SJSA1 (cell line): ENCODE results near the gene WDR1. TPM values are rescaled to one million over a fixed set of nuclear protein-coding genes. Genes with fewer than 3 reads are reported as not detected.
"Not testable (repeated sequence)": the region's sequence is repeated elsewhere in the genome, so short reads cannot be mapped to it uniquely, and the experiment has no call there.

Source experiments
- DNase-seq, 2 experiments: peaks; one replicate each; pipeline ENCODE4 v3.0.0-alpha.2; 2015 to 2020; ENCODE audit warnings: low spot score in 2 of 2, low read depth in 1 of 2
- H3K27ac ChIP-seq: fragments of 250-450 bp; sonication (Bioruptor Pico); 2 replicates; pipeline ENCODE4 v1.5.1; 2020; ENCODE audit warnings: mild to moderate bottlenecking, moderate library complexity
- H3K27me3 ChIP-seq: fragments of 250-450 bp; sonication (Bioruptor Pico); replicated peaks from 2 replicates; pipeline ENCODE4 v1.5.1; 2020; ENCODE audit warnings: mild to moderate bottlenecking, moderate library complexity
- H3K36me3 ChIP-seq: fragments of 250-450 bp; sonication (Bioruptor Pico); 2 replicates; pipeline ENCODE4 v1.5.1; 2020; ENCODE audit warnings: mild to moderate bottlenecking
- H3K4me1 ChIP-seq: fragments of 250-450 bp; sonication (Bioruptor Pico); replicated peaks from 2 replicates; pipeline ENCODE4 v1.6.1; 2021; ENCODE audit warnings: mild to moderate bottlenecking
- H3K4me3 ChIP-seq: fragments of 250-450 bp; sonication (Bioruptor Pico); 2 replicates; pipeline ENCODE4 v1.5.1; 2020; ENCODE audit warnings: mild to moderate bottlenecking
- H3K9me3 ChIP-seq: fragments of 250-450 bp; sonication (Bioruptor Pico); replicated peaks from 2 replicates; pipeline ENCODE4 v1.5.1; 2020; ENCODE audit warnings: mild to moderate bottlenecking
- total RNA-seq: library from RNA; depleted of rRNA; stranded (reverse); fragments of >200 nt; shearing (Covaris generic); gene quantifications from 2 replicates; pipeline ENCODE4 v1.2.3, GENCODE V29; 2014

The WDR1 gene
- total RNA-seq, 1 experiment from 2014 or later: 301 TPM

- Histone ChIP-seq H3K27me3 (no peaks in the 10 kb centered on the region), H3K36me3 (no peaks in the 10 kb centered on the region), H3K9me3 (no peaks in the 10 kb centered on the region), H3K4me3 (no peak overlapping the region), H3K27ac (no peak overlapping the region), H3K4me1 (no peaks in the 10 kb centered on the region)
- DNase-seq: no peak
Measured at GRCh38 chr4:10151182-10151581, 34.6 kb upstream of the WDR1 start.

GRCh38 chr4:10144966-10145365, 28.4 kb upstream of the WDR1 start:
- Histone ChIP-seq H3K36me3 (no peaks in the 10 kb centered on the region), H3K4me1 (no peaks in the 10 kb centered on the region), H3K9me3 (no peaks in the 10 kb centered on the region), H3K27ac (no peak overlapping the region), H3K27me3 (no peaks in the 10 kb centered on the region), H3K4me3 (no peak overlapping the region)
- DNase-seq: no peak

- no peak overlapping the region for H3K27ac ChIP-seq
- no peaks in the 10 kb centered on the region for H3K4me1 ChIP-seq
- no peaks in the 10 kb centered on the region for H3K27me3 ChIP-seq
- no peak overlapping the region for H3K4me3 ChIP-seq
- H3K36me3 ChIP-seq: no peaks in the 10 kb centered on the region
- no peaks in the 10 kb centered on the region for H3K9me3 ChIP-seq
- no peak for DNase-seq
Measured at GRCh38 chr4:10144479-10144878, 27.9 kb upstream of the WDR1 start.

DNA sequence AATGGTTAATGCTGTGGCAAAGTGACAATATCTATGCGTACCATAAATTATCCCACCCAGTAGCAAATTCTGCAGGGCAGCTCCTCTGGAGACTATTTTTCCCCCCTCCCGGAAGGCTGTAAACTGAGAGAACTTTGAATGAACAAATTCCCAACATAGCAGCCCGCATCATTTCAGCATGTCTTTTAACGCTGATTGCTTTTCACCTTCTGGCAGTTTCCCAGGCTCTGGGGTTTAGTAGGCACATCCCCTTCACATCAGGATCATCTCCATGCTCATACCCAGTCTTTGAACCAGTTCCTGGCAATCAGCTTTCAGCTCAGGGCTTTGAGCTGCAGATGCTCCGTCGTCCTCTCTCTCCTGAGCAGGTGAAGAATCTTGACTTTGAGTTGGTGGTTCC, 26.6 kb upstream of the WDR1 start:
- H3K36me3 ChIP-seq: no peaks in the 10 kb centered on the region
- H3K4me3 ChIP-seq: no peak overlapping the region
- H3K27ac ChIP-seq: no peak overlapping the region
- H3K4me1 ChIP-seq: no peaks in the 10 kb centered on the region
- H3K9me3 ChIP-seq: no peaks in the 10 kb centered on the region
- no peaks in the 10 kb centered on the region for H3K27me3 ChIP-seq
- no peak for DNase-seq

DNA sequence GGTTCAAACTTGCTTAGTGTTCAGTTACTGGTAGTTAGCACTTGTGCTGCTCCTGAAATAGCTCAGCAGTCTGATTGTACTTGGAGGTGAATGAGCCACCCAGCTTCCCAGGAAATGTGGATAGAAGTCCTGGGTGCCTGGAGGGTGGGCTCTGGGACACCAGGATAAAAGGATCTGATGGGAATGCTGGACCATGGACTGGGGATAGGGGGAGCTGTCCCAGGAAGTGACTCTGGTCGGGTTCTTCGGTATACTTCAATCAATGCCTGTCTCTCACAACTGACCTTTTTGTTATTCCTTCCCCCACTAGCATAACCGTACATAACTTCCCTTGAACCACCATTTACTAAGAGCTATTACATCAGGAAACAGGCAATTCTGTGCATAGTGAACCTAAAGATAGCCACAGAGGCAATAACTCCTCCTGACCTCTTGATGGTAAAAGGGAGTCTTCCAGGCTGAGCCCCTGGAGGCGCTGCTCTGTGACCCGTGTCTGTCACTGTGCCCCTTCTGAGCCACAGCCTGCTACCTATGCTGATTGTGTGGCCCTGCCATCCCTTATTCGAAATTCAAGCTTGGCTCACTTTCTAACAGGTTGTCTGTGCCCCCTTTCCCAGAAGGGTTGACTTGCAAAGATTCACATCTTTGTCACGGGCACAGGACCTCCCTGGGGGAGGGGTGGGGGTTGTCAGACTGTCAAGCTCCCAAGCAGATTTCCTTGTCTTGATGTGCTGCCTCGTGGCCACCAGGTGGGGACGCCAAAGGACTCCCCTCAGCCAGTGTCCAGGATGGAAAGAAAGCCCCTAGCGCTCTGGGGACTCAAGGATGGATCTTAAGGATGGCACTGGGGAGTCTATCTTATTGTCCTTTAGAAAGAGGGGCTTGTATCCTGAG, 24.5 kb upstream of the WDR1 start:
- H3K9me3 ChIP-seq: no peaks in the 10 kb centered on the region
- no peaks in the 10 kb centered on the region for H3K36me3 ChIP-seq
- no peaks in the 10 kb centered on the region for H3K4me1 ChIP-seq
- H3K4me3 ChIP-seq: no peak overlapping the region
- no peak overlapping the region for H3K27ac ChIP-seq
- no peak for DNase-seq
- no peaks in the 10 kb centered on the region for H3K27me3 ChIP-seq

GRCh38 chr4:10139518-10139917, 22.9 kb upstream of the WDR1 start:
- Histone ChIP-seq H3K27ac (no peak overlapping the region), H3K36me3 (no peaks in the 10 kb centered on the region), H3K9me3 (no peaks in the 10 kb centered on the region), H3K4me1 (no peaks in the 10 kb centered on the region), H3K27me3 (no peaks in the 10 kb centered on the region), H3K4me3 (no peak overlapping the region)
- DNase-seq: no peak

DNA sequence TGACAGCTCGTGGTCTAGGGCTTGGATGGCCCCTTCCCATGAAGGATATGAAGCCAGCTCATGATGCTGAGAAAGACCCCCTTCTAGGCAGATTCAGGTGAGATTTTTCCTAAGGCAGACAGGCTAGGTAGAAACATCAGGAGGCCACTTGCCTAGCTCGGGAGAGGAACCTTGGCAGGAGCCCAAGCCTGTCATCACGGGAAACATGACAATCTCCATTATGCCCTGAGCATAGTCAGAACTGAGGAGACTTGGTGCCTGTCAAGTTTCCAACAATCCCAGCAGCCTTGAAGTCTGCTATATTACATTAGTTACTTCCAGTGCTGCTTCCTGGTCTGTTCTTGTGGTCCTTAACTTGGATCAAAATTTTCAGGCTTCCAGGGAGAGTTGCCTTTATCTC, 18.7 kb upstream of the WDR1 start:
- no peak for DNase-seq
- Histone ChIP-seq H3K27ac (no peak overlapping the region), H3K27me3 (no peaks in the 10 kb centered on the region), H3K36me3 (no peaks in the 10 kb centered on the region), H3K9me3 (no peaks in the 10 kb centered on the region), H3K4me3 (no peak overlapping the region), H3K4me1 (no peaks in the 10 kb centered on the region)

GRCh38 chr4:10134141-10134540, 17.5 kb upstream of the WDR1 start:
- DNase-seq: no peak
- Histone ChIP-seq H3K9me3 (no peaks in the 10 kb centered on the region), H3K27me3 (no peaks in the 10 kb centered on the region), H3K4me1 (no peaks in the 10 kb centered on the region), H3K27ac (no peak overlapping the region), H3K4me3 (no peak overlapping the region), H3K36me3 (no peaks in the 10 kb centered on the region)

- no peaks in the 10 kb centered on the region for H3K27me3 ChIP-seq
- H3K36me3 ChIP-seq: no peaks in the 10 kb centered on the region
- H3K4me1 ChIP-seq: no peaks in the 10 kb centered on the region
- no peak overlapping the region for H3K27ac ChIP-seq
- H3K9me3 ChIP-seq: no peaks in the 10 kb centered on the region
- H3K4me3 ChIP-seq: no peak overlapping the region
- DNase-seq: no peak
Measured at GRCh38 chr4:10131202-10131601, 14.6 kb upstream of the WDR1 start.

DNA sequence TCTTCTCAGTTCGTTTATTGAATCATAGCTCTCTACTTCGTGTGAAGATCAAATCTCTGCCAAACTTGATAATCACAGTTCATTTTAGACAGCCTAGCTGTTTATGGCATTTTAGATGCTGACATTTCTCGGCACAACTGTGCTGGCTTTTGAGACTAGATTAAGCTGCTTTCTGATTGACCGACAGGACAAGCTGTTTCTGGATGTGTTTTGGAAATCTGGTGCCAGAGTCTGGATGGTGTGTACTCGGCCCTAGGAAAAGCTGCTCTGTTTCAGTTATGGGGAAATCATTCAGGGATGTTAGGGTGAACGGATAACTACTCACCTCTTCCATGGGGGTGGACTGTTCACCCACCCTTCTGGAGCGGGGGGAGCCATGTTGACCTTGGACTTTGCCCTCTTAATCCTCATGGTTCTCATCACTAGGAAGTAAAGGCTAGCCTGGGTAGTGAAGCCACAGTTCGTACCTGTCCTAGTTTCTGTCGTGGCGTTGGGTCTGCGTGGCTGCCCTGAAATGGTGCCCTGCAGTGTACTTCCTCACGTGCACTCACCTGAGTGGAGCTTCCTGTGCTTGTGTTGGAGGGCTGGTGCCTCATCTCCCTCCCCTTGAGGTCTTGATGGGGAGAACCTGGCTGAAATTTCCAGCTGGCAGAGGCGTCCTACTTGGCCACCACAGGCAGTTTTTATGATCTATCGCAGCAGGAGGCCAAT, 13.7 kb upstream of the WDR1 start:
- H3K4me1 ChIP-seq: no peaks in the 10 kb centered on the region
- H3K9me3 ChIP-seq: no peaks in the 10 kb centered on the region
- DNase-seq: no peak
- H3K4me3 ChIP-seq: no peak overlapping the region
- H3K27me3 ChIP-seq: no peaks in the 10 kb centered on the region
- H3K36me3 ChIP-seq: no peaks in the 10 kb centered on the region
- H3K27ac ChIP-seq: no peak overlapping the region

- DNase-seq: no peak
- Histone ChIP-seq H3K36me3 (no peaks in the 10 kb centered on the region), H3K27me3 (no peaks in the 10 kb centered on the region), H3K4me1 (no peaks in the 10 kb centered on the region), H3K27ac (no peak overlapping the region), H3K9me3 (no peaks in the 10 kb centered on the region), H3K4me3 (no peak overlapping the region)
Measured at GRCh38 chr4:10129196-10130177, 12.9 kb upstream of the WDR1 start.

DNA sequence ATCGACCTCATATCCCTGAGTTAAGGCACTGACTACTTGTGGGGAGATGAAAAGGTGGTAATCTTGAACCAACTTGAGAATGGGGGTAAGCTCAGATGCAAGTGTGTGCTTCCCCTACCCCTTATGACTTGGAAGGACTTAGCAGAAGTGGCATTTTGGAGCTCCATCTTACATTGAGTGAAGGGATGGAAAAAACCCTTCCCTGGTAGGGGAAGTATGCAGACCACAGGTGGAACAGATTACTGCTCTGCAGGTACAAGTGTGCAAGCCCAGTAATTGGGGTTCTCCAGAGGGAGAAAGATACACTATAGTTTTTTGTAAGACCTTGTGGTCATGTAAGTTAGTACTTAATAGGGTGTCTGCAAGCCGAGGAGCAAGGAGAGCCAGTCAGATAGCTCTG, 12.2 kb upstream of the WDR1 start:
- no peak for DNase-seq
- no peak overlapping the region for H3K4me3 ChIP-seq
- no peak overlapping the region for H3K27ac ChIP-seq
- H3K9me3 ChIP-seq: no peaks in the 10 kb centered on the region
- no peaks in the 10 kb centered on the region for H3K4me1 ChIP-seq
- H3K27me3 ChIP-seq: no peaks in the 10 kb centered on the region
- H3K36me3 ChIP-seq: no peaks in the 10 kb centered on the region

DNA sequence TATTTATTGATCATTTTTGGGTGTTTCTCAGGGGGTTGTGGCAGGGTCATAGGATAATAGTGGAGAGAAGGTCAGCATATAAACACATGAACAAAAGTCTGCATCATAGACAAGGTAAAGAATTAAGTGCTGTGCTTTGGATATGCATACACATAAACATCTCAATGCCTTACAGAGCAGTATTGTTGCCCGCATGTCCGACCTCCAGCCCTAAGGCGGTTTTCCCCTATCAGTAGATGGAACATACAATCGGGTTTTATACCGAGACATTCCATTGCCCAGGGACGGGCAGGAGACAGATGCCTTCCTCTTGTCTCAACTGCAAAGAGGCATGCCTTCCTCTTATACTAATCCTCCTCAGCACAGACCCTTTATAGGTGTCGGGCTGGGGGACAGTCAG, 10.9 kb upstream of the WDR1 start:
- not testable (repeated sequence) for H3K4me1 ChIP-seq, H3K36me3 ChIP-seq, H3K27ac ChIP-seq, H3K4me3 ChIP-seq, H3K9me3 ChIP-seq, DNase-seq, H3K27me3 ChIP-seq
